Hepatic stellate cell (primary cell): Measurements from ENCODE around the gene HEMK1.

ENCODE experiments used
- DNase-seq: peaks from one replicate; pipeline ENCODE4 v3.0.0; 2011; ENCODE audit warnings: low spot score

The HEMK1 gene

GRCh38 chr3:50616770-50617095 is 47.4 kb downstream of the HEMK1 start:
- DNase-seq: peak; percentile 97

DNA sequence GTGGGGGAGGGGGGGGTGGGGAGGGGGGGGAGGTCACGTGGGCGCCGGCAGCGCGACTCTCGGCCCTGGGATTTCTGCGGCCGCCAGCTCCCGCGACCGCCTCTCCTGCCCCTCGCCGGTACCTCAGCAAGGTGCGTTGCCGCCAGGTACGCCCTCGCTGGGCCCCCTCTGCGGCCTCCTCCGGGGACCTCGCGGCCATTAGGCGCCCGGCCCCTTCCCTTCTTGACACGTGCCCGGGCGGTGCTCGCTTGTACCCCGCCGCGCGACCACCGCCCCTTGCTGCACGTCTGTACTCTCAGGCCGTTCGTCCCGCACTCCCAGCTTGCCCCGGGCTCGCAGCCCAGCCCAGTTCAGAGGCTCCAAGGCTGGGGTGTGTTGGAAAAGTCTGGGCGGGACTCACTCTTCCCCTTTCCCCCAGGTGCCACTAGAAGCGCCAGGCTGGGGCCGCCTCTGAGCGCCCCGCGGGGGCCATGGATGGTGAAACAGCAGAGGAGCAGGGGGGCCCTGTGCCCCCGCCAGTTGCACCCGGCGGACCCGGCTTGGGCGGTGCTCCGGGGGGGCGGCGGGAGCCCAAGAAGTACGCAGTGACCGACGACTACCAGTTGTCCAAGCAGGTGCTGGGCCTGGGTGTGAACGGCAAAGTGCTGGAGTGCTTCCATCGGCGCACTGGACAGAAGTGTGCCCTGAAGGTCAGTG is 47.9 kb downstream of the HEMK1 start, which contains the start of gene MAPKAPK3:
MAPKAPK3 (plus strand) TSS at position 56 of the 696 bp plus-strand sequence; CDS start at position 471, 415 bp downstream.
- no peak for DNase-seq

DNA sequence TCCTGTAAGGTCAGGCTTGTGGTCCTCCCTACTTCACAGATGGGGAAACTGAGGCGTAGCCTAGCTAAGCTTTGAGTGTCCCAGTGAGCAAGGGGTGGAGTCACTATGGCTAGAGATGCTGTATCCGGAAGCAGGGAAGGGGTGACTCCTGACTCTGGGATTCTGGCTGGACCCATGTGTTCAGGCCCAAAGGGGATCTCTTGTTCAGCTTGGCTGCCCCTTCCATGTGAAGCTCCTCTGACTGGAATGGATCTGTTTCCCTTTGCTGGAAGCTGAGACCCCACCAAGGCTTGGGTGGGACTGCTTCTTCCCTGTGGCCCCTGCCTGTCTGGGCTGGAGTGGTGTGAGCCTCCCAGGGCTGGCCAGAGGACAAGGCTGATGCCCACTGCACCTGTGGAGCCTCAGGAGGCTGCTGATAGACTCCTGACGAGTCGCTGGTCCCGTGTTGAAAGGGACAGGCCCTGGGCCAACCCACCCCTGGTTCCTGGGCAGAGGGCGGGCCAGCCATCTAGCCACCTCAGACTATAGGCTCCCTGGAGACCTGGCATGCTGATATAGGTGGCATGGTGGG is 48.7 kb downstream of the HEMK1 start:
- no peak for DNase-seq

DNA sequence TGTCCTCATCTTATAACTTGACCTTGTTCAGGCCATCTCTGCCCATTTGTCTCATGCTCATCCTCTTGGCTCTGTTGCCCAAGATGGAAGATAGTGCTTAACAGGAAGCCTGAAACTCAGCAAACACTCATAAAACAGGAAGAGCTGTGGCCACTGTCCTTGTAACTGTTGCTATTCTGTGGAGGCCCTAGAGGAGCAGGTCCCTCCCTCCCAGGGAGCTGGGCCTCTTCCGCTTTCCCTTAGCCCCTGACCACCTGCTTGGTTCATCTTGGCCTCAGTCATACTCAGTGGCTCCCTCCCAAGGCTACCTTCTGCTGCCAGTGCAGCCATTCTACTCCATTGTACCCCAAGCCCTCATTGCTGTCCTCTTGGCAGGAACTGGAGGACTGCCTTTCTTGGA is 51.1 kb downstream of the HEMK1 start:
- no peak for DNase-seq

- DNase-seq: no peak
Measured at GRCh38 chr3:50620820-50621219, 51.5 kb downstream of the HEMK1 start.

GRCh38 chr3:50622881-50623280 is 53.6 kb downstream of the HEMK1 start:
- no peak for DNase-seq

- DNase-seq: no peak
Measured at GRCh38 chr3:50623840-50624474, 54.6 kb downstream of the HEMK1 start.

- DNase-seq: no peak
Measured at GRCh38 chr3:50624634-50625033, 55.3 kb downstream of the HEMK1 start.

DNA sequence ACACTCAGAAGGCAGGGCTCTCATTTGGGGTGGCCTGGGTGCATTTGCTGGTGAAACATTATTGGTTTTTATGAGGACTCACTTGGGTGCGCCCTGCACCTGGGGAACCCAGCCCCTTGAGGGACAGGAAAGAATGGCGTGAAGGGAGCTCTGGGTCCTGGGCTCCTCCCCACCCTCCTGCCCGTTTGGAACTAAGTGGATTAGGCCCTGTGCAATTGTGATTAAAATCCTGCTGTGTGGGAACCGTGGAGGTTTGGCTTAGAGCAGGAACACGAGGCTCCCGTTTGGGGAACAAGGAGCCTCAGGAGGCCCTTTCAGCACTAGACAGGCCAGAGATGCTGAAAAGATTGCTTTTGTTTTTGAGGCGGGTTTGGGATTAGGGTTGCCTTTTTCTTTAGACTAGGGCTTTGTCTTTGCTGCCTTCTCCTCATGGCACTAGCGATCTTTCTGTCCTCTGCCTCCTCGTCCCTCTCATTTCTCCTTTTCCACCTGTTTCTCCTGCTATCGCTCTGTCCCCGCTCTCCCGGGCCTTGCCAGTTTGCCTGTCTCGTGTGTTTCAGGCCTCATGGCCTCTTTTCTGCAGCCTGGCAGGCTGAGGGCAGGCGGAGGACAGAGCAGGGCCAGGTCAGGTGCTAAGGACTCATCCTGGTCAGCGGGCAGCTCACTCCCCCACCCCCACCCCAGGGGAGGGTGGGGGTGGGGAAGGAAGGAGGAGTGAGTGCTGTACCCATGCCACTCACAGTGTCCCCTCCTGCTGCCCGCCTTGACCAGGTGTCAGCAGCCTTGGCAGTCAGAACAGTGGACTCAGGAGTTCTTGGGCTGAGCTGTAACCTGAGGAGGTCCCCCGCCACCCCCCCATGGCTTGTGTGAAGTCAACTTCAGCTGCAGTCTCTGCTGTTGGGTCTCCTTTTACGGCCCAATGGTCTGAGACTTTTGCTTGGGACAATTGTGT is 56.2 kb downstream of the HEMK1 start:
- no peak for DNase-seq

- no peak for DNase-seq
Measured at GRCh38 chr3:50626401-50626800, 57.1 kb downstream of the HEMK1 start.

DNA sequence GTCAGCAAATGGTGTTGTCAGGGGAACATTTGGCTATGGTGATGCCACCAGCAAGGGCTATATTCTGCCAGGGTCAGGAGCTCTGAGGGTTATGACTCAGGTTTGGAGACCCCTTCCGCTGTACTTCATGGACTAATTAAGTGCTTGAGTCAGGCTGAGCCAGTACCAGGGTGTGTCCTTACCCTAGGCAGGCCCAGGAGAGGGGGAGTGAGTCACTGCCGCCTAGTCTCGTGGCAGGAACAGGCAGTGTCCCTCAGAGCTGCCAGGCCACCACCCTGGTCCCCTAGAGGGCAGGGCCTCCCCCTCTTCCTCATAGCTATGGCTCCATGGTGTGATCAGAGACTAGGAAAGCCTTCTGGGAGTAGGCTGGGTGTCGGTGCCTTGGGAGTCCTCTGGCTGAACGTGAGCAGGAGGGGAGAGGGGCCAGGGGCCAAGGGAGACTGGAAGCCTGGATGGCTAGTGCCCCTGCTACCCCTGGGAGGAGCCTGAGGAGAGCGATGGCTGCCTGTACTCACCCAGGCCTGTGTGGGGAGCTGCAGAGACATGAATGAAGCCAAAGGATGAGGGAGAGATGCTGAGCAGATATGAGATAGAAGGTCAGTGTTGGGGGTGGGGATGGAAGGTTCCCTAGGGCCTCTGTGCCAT is 58.2 kb downstream of the HEMK1 start:
- DNase-seq: peak; percentile 75

- no peak for DNase-seq
Measured at GRCh38 chr3:50628601-50629000, 59.3 kb downstream of the HEMK1 start.

GRCh38 chr3:50630394-50630793 is 61.1 kb downstream of the HEMK1 start:
- DNase-seq: no peak

DNA sequence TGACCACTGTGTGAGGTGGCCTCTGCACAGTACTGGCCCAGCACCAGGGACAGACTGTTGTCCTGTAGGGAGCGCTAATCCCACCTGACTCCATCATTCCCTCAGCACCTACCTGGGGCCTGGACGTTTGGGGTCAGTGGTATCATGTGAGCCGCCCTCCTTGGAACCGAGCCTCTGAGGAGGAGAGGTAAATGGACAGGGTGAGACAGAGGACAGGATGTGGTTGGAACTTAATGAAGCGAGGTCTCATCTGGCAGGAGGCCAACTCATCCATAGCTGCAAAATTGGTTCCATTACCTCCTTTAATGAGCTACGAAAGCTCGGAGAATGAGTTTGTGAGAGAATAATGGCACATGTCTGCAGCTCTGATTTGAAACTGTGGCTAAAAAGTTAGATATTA is 61.6 kb downstream of the HEMK1 start:
- DNase-seq: no peak

DNA sequence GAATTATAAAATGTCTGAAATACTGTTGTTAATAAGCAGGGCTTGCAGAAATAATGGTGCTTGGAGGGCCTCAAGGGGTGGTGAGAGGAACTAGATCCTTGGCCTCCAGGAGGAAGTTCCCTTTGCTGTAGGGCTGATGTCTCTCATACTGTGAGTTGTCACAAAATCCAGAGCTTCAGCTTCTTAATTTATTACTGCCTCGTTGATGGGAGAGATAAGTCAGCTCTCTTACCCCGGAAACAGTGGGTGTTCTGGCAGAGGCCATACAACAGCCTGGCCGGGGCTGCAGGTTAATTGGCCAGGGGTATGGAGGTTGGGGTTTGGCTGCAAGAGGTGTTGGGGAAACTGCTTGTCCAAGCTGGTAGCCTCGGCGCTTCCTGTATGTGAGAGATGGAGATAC is 63.1 kb downstream of the HEMK1 start:
- DNase-seq: no peak

DNA sequence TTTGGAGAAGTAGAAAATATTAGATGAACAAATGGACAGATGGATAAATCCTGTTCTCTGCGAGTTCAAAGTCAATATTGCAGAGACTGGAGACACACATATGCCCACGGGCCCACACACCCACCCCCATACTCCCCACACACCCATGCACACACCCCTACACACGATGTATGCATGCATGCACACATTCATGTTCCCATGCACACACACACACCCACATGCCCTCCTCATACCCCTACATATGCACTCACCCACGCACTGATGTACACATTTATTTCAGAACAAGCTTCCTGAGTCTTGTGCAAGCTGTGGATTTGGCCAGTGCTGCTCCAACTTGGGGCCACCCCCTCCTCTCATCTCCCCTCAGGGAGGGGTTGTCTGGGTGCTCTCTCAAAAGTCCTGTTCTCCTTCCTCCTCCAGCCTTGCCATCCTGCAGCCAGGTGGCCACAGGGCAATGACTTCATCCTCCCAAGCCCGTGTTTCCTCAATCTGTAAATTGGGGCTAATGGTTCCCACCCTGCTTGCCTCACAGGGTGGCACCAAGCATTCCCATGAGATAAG is 64.0 kb downstream of the HEMK1 start:
- DNase-seq: no peak

DNA sequence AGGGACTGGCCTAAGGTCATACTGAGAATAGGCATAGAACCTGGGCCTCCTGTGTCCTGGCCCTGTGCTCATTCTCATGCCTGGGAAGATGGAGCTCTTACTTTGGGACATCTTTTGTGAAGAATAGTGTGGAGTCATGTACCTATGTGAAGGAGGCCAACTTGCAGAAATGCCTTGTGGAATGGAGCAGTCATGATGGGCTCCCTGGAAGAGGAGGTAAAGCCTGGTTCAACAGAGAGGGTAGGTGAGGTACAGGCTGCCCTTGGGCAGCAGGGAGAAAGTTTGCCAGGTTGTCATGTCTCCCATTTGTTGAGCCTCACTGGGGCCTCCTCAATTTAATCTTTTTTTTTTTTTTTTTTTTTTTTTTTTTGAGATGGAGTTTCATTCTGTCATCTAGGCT is 65.7 kb downstream of the HEMK1 start:
- DNase-seq: no peak

- DNase-seq: no peak
Measured at GRCh38 chr3:50637011-50637410, 67.7 kb downstream of the HEMK1 start.

DNA sequence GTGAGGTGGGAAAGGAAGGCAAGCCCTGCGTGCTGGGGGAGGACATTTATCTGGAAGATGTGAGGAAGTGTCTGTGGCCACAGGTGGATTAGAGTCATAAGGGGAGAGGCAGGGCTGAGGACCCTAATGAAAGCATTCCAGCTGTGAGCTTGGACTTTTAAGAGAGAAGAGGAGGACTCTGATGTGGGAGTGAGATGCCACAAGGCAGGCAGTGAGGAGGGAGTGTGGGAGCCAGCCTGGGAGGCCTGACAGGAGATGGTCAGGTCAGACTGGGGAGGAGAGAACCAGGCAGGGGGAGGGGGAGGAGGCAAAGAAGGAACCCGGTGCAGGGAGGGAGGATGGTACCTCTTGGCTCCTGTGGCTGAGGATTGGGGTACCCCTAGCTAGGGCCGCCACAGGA is 68.6 kb downstream of the HEMK1 start:
- DNase-seq: no peak

- DNase-seq: peak; percentile 70
Measured at GRCh38 chr3:50639055-50639494, 69.8 kb downstream of the HEMK1 start.

DNA sequence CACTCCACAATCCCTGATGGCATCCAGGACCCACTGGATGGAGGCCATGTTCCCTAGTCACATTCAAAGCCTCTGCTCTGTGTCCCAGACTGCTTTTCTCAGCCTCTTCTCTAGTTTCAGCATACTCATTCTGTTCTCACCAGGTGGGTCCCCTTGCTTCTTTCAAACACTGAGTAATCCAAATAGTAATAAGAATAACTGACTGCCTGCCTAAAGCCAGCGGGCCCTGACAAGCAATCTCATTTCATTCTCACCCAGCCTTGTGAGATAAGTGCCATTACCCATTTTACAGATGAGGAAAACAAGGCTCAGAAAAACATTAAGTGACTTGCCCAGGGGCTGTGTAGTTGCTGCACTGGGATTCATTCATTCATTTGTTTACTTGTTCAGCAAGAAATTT is 73.1 kb downstream of the HEMK1 start:
- no peak for DNase-seq

DNA sequence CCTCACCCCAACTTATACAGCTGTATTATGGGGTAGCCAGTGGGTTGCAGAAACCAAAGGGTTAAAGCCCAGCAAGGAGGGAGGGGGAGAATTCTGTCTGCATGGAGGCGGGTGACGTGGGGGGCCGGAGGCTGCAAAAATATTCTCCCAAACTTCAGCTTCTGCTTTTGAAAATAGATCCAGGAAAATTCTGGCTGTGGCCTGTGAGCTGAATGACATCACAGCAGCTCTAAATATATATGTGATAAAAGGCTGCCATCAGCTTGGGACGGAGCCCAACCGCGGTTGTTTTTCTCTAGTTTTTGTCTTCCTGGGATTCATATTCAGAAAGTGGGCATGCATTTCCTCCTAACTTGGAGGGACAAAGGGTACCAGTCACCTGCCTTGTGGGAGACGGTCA is 75.2 kb downstream of the HEMK1 start:
- DNase-seq: no peak
